HG02970 (cell line): Measurements from ENCODE around the gene BLID.

Experiments used
- ATAC-seq: cut with Tn5 transposase; IDR thresholded peaks from one replicate; pipeline ENCODE4 v1.9.1; 2021; ENCODE audit warnings: mild to moderate bottlenecking, moderate library complexity, moderate number of reproducible peaks; ENCODE audit not compliant: unreplicated experiment, low FRiP score

The BLID gene

DNA sequence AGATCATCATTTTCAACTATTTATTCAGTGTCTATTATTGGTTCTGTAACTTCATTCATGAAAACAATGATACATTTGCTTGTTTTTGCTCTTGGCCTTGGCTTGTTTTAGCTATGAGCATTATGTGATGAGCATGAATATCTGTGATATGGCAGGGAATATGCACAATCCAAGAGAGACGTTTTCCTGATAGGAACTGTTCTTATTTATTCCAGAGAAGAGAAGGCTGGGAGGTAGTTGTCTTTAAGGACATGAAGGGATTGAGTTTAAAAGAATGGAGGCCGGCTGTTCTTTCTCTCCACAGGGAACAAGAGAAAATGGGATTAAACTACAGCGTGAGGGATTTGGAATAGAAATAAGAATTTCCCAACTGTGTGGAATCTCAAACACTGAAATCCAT is 30.3 kb downstream of the BLID start:
- ATAC-seq = no peak

DNA sequence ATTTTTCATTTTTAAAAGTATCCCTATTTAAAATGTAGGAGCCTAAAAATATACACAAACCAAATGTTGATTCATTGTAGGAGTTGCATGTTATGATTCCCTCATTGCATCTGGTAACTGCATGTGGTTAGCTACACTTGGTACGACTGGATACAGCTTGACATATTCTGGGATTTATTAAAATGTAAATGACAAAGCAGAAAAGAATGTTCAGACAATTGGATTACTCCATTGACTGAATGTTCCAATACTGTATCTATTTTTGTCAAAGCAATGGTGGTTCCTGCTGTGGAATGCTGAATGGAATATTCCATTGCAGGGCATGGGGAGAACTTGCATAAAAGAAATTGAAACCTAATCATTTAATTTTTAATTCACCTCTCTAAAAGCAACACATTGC is 30.8 kb downstream of the BLID start:
- no peak for ATAC-seq

DNA sequence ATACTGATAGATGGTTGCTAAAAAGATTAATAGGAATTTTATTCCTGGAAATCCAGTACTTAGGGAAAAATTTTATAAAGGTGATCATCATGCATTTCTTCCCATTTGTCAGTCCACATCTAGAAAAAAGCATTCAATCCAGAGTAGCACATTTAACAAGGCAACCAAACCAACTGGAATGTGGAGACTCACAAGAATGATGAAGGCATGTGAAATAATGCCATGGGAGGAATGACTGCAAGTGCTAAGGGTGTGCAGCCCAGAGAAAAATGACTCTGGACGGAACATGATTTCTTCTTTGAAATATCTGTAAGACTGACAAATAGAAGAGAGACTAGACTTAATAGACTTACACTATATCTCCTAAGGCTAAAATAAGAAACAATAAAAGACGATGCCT is 33.8 kb downstream of the BLID start:
- no peak for ATAC-seq

GRCh38 chr11:122081073-122081472 is 34.9 kb downstream of the BLID start:
- no peak for ATAC-seq

DNA sequence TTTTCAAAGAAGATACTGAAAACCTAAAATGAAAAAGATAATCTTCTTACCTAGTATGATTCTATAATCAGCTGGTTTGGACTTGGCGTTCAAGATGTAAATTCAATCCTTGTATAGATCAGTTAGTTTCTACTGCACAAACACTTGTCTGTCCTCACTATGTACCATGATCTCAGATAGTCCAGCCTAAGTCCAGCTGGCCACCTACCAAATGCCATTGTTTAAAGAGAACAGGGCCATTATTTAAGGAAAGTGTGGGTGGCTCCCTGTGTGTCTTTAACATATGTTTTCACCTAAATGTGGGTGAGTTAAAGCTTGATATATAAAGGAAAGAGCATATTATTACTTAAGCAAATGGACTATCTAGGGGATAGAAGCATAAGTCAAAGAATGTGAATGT is 38.6 kb downstream of the BLID start:
- no peak for ATAC-seq

GRCh38 chr11:122076512-122077120 is 39.4 kb downstream of the BLID start:
- no peak for ATAC-seq

DNA sequence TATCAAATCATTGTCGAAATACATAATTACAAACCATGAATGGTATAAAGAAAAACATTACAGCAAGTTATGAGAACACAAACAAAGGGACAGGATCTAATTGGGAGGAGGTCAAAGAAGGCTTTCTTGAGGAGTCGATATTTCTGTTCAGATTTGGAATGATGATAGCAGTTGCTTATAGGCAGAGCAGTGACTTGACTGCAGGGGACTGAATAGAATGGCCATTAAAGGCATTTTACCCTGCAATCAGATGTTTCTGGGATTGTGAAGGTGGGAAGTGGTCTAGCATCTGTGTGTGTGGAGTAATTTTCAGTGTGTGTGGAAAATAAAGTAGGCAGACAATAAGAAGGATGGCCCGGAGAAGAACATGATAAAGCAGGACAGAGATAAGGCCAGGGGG is 41.0 kb downstream of the BLID start:
- ATAC-seq = no peak

DNA sequence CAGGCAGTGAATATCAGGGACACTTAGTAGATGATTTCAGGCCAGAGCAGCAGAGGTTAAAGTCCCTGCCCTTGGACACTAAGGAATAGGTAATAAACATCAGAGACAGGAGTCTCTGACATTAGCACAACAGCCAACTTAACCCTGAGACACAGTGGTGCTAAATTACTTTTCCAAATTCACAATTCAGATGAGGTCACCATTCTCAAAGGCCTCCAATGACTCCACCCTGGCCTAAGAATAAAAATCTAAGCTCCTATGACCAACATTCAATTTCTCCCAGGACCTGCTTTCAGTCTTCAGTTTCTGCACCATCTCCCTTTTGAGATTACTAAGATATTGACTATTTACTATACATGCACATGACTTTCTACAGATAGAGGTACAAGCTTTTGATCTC is 42.0 kb downstream of the BLID start:
- no peak for ATAC-seq

DNA sequence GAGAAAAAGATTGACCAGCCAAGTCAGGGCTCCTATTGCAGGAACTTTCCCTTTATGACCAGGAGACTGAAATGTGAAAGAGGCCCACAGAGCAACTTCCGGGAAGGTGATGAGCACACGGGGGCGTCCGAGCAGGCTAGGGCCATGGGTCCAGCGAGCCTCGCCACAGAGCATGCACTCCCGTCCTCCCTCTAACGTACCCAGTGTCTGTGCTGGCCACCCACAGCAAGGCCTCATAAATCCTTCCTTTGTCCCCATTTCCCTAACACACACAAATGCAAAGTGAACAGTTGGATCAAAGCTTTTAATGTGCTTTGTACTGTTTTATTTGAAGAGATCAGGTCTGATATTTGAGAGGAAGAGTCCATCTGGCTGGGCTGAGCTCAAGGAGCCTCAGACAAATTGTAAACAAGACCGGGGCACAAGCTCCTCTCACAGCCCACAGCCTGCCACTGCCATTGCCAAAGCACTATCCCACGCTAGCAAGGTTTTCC is 44.3 kb downstream of the BLID start:
- ATAC-seq = no peak

DNA sequence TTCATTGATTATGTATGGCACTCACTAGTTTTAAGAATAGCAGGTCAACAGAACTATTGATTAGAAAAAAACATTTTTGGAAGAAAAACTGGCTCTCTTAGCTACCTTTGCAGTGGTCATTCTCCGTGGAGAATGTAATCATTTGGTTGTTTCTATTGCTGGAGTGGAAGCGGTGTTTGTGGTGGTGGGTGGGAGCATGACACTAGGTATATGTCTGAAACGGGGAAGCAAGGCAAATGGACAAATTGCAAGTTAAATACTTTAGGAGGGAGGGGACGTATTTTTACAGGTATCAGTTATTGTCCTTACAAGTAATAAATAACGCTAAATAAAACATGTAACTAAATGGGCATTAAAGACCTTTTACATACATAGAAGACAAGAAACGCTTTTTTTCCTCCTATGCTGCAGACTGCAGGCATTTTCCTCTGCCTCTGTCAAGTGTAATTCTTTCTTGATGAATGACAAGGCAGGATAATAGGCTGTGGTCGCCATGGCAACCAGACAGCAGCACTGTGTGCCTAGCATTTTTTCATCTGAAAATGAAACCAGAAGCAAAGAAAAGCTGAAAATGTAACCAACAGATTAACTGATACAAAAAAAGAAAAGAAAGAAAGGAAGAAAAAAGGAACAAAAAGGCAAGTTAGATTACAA is 46.2 kb downstream of the BLID start:
- ATAC-seq = no peak

GRCh38 chr11:122068837-122069236 is 47.2 kb downstream of the BLID start:
- ATAC-seq = no peak

DNA sequence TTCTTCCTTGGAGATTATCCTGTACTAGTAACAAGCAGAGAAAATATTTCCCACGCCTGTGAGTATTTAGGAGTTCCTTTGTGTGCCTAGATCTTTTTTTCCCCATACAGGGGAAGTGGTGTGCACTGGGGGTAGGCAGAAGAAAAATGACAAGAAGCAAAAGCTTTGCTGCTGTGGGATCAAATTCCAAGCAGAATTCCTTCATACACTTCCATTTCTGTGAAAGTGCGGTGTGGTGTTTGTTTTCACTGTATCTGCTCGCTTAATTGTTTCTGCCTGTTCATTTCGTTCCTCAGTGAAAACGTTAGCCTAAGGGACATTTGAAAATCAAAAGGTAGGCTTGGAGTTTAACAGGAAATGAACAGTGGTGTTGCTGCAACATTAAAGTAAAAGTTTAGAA is 47.9 kb downstream of the BLID start:
- ATAC-seq = no peak
